ENCODE measurements around the gene RAB27A.

- no peak for TF ChIP-seq CTCF (IDR thresholded peaks at IDR 0.05; ENCODE audit: control extremely low read depth in 1 of 3, insufficient read depth in 1 of 3, low read depth in 1 of 3, low read length in 3 of 3)
- no peak for TF ChIP-seq GABPA (IDR thresholded peaks at IDR 0.05; ENCODE audit: borderline replicate concordance, insufficient read depth, low read length)
- no peak for TF ChIP-seq KDM5A (IDR thresholded peaks at IDR 0.05; ENCODE audit: low read length)
- TF ChIP-seq HDAC2 (IDR thresholded peaks at IDR 0.05; ENCODE audit: borderline replicate concordance in 1 of 2, low read depth in 2 of 2, low read length in 2 of 2), result no peak
- no peak for TF ChIP-seq NRF1 (IDR thresholded peaks at IDR 0.05; ENCODE audit: low read depth, low read length)
- no peak for TF ChIP-seq GTF2F1 (IDR thresholded peaks at IDR 0.05; ENCODE audit: borderline replicate concordance, low read depth, low read length)
- no peak for TF ChIP-seq POLR2AphosphoS5 (IDR thresholded peaks at IDR 0.05; ENCODE audit: low read depth, low read length)
- no peak for TF ChIP-seq EP300 (IDR thresholded peaks at IDR 0.05; ENCODE audit: borderline replicate concordance in 1 of 2, low read depth in 2 of 2, low read length in 2 of 2)
- no peak for TF ChIP-seq SP1 (IDR thresholded peaks at IDR 0.05; ENCODE audit: low read depth, low read length)
- no peak for TF ChIP-seq RFX5 (IDR thresholded peaks at IDR 0.05; ENCODE audit: borderline replicate concordance, low read depth, low read length)
- no peak for TF ChIP-seq POLR2A (IDR thresholded peaks at IDR 0.05; ENCODE audit: control extremely low read depth in 1 of 2, low read depth in 2 of 2, low read length in 2 of 2)
- TF ChIP-seq USF2 (IDR thresholded peaks at IDR 0.05; ENCODE audit: low read length), result no peak
- no peak for TF ChIP-seq ZNF274 (IDR thresholded peaks at IDR 0.05; ENCODE audit: borderline replicate concordance, extremely low read depth, low read length)
Measured at GRCh38 chr15:55257938-55258337, 31.7 kb downstream of the RAB27A start.
